Tibial nerve (tissue), 3 donors: ENCODE results near the gene CCN5.

Experiments
- POLR2A ChIP-seq, 2 donors: fragments of 450-650 bp; IDR thresholded peaks; one replicate each; pipeline ENCODE4 v1.6.1; 2017; ENCODE audit warnings: antibody characterized with exemption in 2 of 2, mild to moderate bottlenecking in 2 of 2, moderate library complexity in 2 of 2
- TF ChIP-seq, protein P1 (sequence below), 5 experiments: fragments of 200-600 bp in 3 of 5; fragments of 450-650 bp in 2 of 5; sonication (generic) in 3 of 5; IDR thresholded peaks; one replicate each; pipeline ENCODE4 v1.5.1; 2016 to 2019; ENCODE audit warnings: antibody characterized with exemption in 5 of 5, mild to moderate bottlenecking in 3 of 5, moderate library complexity in 2 of 5

- TF ChIP-seq, protein P1, sequence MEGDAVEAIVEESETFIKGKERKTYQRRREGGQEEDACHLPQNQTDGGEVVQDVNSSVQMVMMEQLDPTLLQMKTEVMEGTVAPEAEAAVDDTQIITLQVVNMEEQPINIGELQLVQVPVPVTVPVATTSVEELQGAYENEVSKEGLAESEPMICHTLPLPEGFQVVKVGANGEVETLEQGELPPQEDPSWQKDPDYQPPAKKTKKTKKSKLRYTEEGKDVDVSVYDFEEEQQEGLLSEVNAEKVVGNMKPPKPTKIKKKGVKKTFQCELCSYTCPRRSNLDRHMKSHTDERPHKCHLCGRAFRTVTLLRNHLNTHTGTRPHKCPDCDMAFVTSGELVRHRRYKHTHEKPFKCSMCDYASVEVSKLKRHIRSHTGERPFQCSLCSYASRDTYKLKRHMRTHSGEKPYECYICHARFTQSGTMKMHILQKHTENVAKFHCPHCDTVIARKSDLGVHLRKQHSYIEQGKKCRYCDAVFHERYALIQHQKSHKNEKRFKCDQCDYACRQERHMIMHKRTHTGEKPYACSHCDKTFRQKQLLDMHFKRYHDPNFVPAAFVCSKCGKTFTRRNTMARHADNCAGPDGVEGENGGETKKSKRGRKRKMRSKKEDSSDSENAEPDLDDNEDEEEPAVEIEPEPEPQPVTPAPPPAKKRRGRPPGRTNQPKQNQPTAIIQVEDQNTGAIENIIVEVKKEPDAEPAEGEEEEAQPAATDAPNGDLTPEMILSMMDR (IDR thresholded peaks at IDR 0.05) = no peak
- no peak for TF ChIP-seq POLR2A (IDR thresholded peaks at IDR 0.05)
These were observed 54.3 kb downstream of the CCN5 start for GRCh38 chr20:44769481-44769863.
